Thymus (tissue), 11 donors: ENCODE results near the gene IQCF5. TPM values are rescaled to one million over a fixed set of nuclear protein-coding genes. Genes with fewer than 3 reads are reported as not detected.
A peak's percentile ranks its signal among the peaks of the same experiment; 100 is the strongest.

Source experiments
- DNase-seq, 9 donors: peaks; one replicate each; pipeline ENCODE4 v3.0.0-alpha.2; 2013; ENCODE audit warnings: low spot score in 9 of 9, low read depth in 6 of 9, missing footprints in 1 of 9
- H3K27ac ChIP-seq, 2 donors: one replicate each; pipeline ENCODE4 v1.5.1; 2013; ENCODE audit warnings: control low read depth in 1 of 2, low read depth in 1 of 2, low read length in 1 of 2, mild to moderate bottlenecking in 1 of 2, moderate library complexity in 1 of 2
- H3K27me3 ChIP-seq, 2 donors: one replicate each; pipeline ENCODE4 v1.5.1; 2013; ENCODE audit warnings: low read length in 1 of 2; ENCODE audit not compliant: control insufficient read depth in 2 of 2, insufficient read depth in 1 of 2
- H3K36me3 ChIP-seq, 2 donors: one replicate each; pipeline ENCODE4 v1.5.1; 2013; ENCODE audit warnings: low read length in 1 of 2, mild to moderate bottlenecking in 1 of 2, moderate library complexity in 1 of 2; ENCODE audit not compliant: control insufficient read depth in 2 of 2, insufficient read depth in 2 of 2
- H3K4me1 ChIP-seq, 2 donors: one replicate each; pipeline ENCODE4 v1.5.1; 2013; ENCODE audit warnings: low read length in 2 of 2; ENCODE audit not compliant: control insufficient read depth in 2 of 2, insufficient read depth in 2 of 2
- H3K4me3 ChIP-seq, 2 donors: one replicate each; pipeline ENCODE4 v1.5.1; 2013; ENCODE audit warnings: low read length in 2 of 2, control low read depth in 1 of 2, mild to moderate bottlenecking in 1 of 2
- H3K9me3 ChIP-seq, 2 donors: one replicate each; pipeline ENCODE4 v1.5.1; 2013; ENCODE audit warnings: low read length in 1 of 2, mild to moderate bottlenecking in 1 of 2; ENCODE audit not compliant: control insufficient read depth in 2 of 2, insufficient read depth in 1 of 2
- WGBS: extraction: QIAGEN DNeasy Blood & Tissue Kit; methylation state at CpG from one replicate; pipeline ENCODE4 v1.1.7; 2013; 5-methylcytosine and 5-hydroxymethylcytosine counted together
- polyA plus RNA-seq: library from polyadenylated mRNA; stranded (reverse); fragments of 200-250 nt; gene quantifications from one replicate; pipeline ENCODE4 v1.2.3, GENCODE V29; 2013
- total RNA-seq: library from RNA; stranded (reverse); fragments of 120-200 nt; gene quantifications from one replicate; pipeline ENCODE4 v1.2.4, GENCODE V29; 2013
- donor health status: healthy.

IQCF5 gene
- total and polyA plus RNA-seq, 2 donors: not detected

- no peaks in the 10 kb centered on the region for H3K36me3 ChIP-seq
- peaks cover 0 to 6% of the 10 kb centered on the region in 2 donors for H3K27me3 ChIP-seq
- 98% methylated on average over 16 of the region's 16 CpGs for WGBS
- DNase-seq: no peak
- no peak overlapping the region for H3K4me3 ChIP-seq
- peaks cover 3 to 8% of the 10 kb centered on the region in 2 donors for H3K4me1 ChIP-seq
- H3K27ac ChIP-seq: no peak overlapping the region
- H3K9me3 ChIP-seq: no peaks in the 10 kb centered on the region
Observed at GRCh38 chr3:51894939-51895338, 19.5 kb upstream of the IQCF5 start.

GRCh38 chr3:51894391-51894790, 19.0 kb upstream of the IQCF5 start:
- 96% methylated on average over 4 of the region's 4 CpGs for WGBS
- H3K9me3 ChIP-seq: no peaks in the 10 kb centered on the region
- peaks cover 0 to 6% of the 10 kb centered on the region in 2 donors for H3K27me3 ChIP-seq
- H3K4me3 ChIP-seq: no peak overlapping the region
- no peaks in the 10 kb centered on the region for H3K36me3 ChIP-seq
- no peak for DNase-seq
- no peak overlapping the region for H3K27ac ChIP-seq
- peaks cover 3 to 8% of the 10 kb centered on the region in 2 donors for H3K4me1 ChIP-seq

GRCh38 chr3:51891242-51892039, 16.0 kb upstream of the IQCF5 start:
- 62% methylated on average over 7 of the region's 7 CpGs for WGBS
- H3K27me3 ChIP-seq: no peaks in the 10 kb centered on the region
- peaks cover 3 to 8% of the 10 kb centered on the region in 2 donors for H3K4me1 ChIP-seq
- peak in 1 of 9 donors; percentile 21 for DNase-seq
- no peaks in the 10 kb centered on the region for H3K9me3 ChIP-seq
- H3K4me3 ChIP-seq: no peak overlapping the region
- H3K36me3 ChIP-seq: no peaks in the 10 kb centered on the region
- H3K27ac ChIP-seq: no peak overlapping the region

GRCh38 chr3:51888463-51889105, 13.2 kb upstream of the IQCF5 start:
- H3K27ac ChIP-seq: no peak overlapping the region
- WGBS: 97% methylated on average over 12 of the region's 12 CpGs

GRCh38 chr3:51887620-51888019, 12.2 kb upstream of the IQCF5 start:
- H3K4me1 ChIP-seq: peaks cover 3 to 8% of the 10 kb centered on the region in 2 donors
- no peak for DNase-seq
- H3K4me3 ChIP-seq: no peak overlapping the region
- no peaks in the 10 kb centered on the region for H3K36me3 ChIP-seq
- no peaks in the 10 kb centered on the region for H3K27me3 ChIP-seq
- H3K9me3 ChIP-seq: no peaks in the 10 kb centered on the region
- H3K27ac ChIP-seq: no peak overlapping the region
- 95% methylated on average over 2 of the region's 2 CpGs for WGBS

More at GRCh38 chr3:51888463-51889105, 13.2 kb upstream of the IQCF5 start:
- no peaks in the 10 kb centered on the region for H3K9me3 ChIP-seq
- H3K27me3 ChIP-seq: no peaks in the 10 kb centered on the region
- no peak overlapping the region for H3K4me3 ChIP-seq
- DNase-seq: no peak
- no peaks in the 10 kb centered on the region for H3K36me3 ChIP-seq
- peaks cover 3 to 8% of the 10 kb centered on the region in 2 donors for H3K4me1 ChIP-seq

- no peaks in the 10 kb centered on the region for H3K36me3 ChIP-seq
- H3K27ac ChIP-seq: no peak overlapping the region
- no peak for DNase-seq
- H3K4me1 ChIP-seq: peaks cover under 1 to 4% of the 10 kb centered on the region in 2 donors
- H3K27me3 ChIP-seq: no peaks in the 10 kb centered on the region
- no peak overlapping the region for H3K4me3 ChIP-seq
- no peaks in the 10 kb centered on the region for H3K9me3 ChIP-seq
Observed at GRCh38 chr3:51886447-51886846, 11.0 kb upstream of the IQCF5 start.

GRCh38 chr3:51879937-51880336, 4.5 kb upstream of the IQCF5 start:
- H3K36me3 ChIP-seq: no peaks in the 10 kb centered on the region
- no peak for DNase-seq
- H3K4me3 ChIP-seq: no peak overlapping the region
- H3K27me3 ChIP-seq: peaks cover 0 to 3% of the 10 kb centered on the region in 2 donors
- no peaks in the 10 kb centered on the region for H3K9me3 ChIP-seq
- WGBS: 44% methylated on average over 2 of the region's 2 CpGs
- H3K27ac ChIP-seq: no peak overlapping the region
- no peaks in the 10 kb centered on the region for H3K4me1 ChIP-seq

GRCh38 chr3:51876186-51876585, 785 bp upstream of the IQCF5 start:
- no peaks in the 10 kb centered on the region for H3K9me3 ChIP-seq
- 71% methylated on average over 6 of the region's 6 CpGs for WGBS
- H3K27ac ChIP-seq: no peak overlapping the region
- H3K27me3 ChIP-seq: peaks cover 0 to 3% of the 10 kb centered on the region in 2 donors
- DNase-seq: no peak
- no peak overlapping the region for H3K4me3 ChIP-seq
- no peaks in the 10 kb centered on the region for H3K4me1 ChIP-seq
- no peaks in the 10 kb centered on the region for H3K36me3 ChIP-seq

- H3K9me3 ChIP-seq: no peaks in the 10 kb centered on the region
- no peak for DNase-seq
- no peak overlapping the region for H3K27ac ChIP-seq
- WGBS: 84% methylated on average over 4 of the region's 4 CpGs
- H3K27me3 ChIP-seq: peaks cover 0 to 3% of the 10 kb centered on the region in 2 donors
- H3K4me1 ChIP-seq: no peaks in the 10 kb centered on the region
- H3K4me3 ChIP-seq: no peak overlapping the region
- H3K36me3 ChIP-seq: no peaks in the 10 kb centered on the region
Observed at GRCh38 chr3:51874889-51875288, 512 bp downstream of the IQCF5 start.
